Psoas muscle (tissue), 8 donors: ENCODE data around the gene SERPINB3. TPM values are rescaled to one million over a fixed set of nuclear protein-coding genes. Genes with fewer than 3 reads are reported as not detected.
"Not testable (repeated sequence)": the region's sequence is repeated elsewhere in the genome, so short reads cannot be mapped to it uniquely, and the experiment has no call there.

ENCODE experiments used
- ATAC-seq, 4 donors: fragments of 200-7000 bp; cut with Tn5 transposase; one replicate each; pipeline ENCODE4 v1.9.1; 2020; ENCODE audit warnings: moderate library complexity in 3 of 4, mild to moderate bottlenecking in 2 of 4
- DNase-seq, 2 donors: peaks; one replicate each; pipeline ENCODE4 v3.0.0-alpha.2; 2020
- H3K27ac ChIP-seq: fragments of 200-600 bp; one replicate; pipeline ENCODE4 v1.8.0; 2022
- H3K27me3 ChIP-seq, 3 donors: fragments of 200-600 bp in 1 of 3; one replicate each; pipeline versions ENCODE4 v1.6.1 to v1.8.0; 2013 to 2022; ENCODE audit warnings: low read length in 2 of 3, mild to moderate bottlenecking in 2 of 3, moderate library complexity in 1 of 3; ENCODE audit not compliant: insufficient read depth in 3 of 3
- H3K36me3 ChIP-seq, 2 donors: fragments of 200-600 bp in 1 of 2; one replicate each; pipeline versions ENCODE4 v1.6.1 to v1.8.0; 2013 to 2022; ENCODE audit warnings: low read depth in 1 of 2, mild to moderate bottlenecking in 1 of 2, moderate library complexity in 1 of 2; ENCODE audit not compliant: insufficient read depth in 1 of 2
- H3K4me1 ChIP-seq: fragments of 200-600 bp; one replicate; pipeline ENCODE4 v1.8.0; 2022
- H3K4me3 ChIP-seq: fragments of 200-600 bp; one replicate; pipeline ENCODE4 v1.8.0; 2022; ENCODE audit warnings: mild to moderate bottlenecking
- H3K9me3 ChIP-seq: fragments of 200-600 bp; one replicate; pipeline ENCODE4 v1.8.0; 2022
- CTCF ChIP-seq: fragments of 200-600 bp; IDR thresholded peaks from one replicate; pipeline ENCODE4 v1.8.0; 2022; ENCODE audit warnings: antibody characterized with exemption
- WGBS, 3 donors: extraction: QIAGEN DNeasy Blood & Tissue Kit; methylation state at CpG; one replicate each; pipeline versions ENCODE4 v1.1.6 to v1.1.7; 2013; 5-methylcytosine and 5-hydroxymethylcytosine counted together
- intact Hi-C, 2 donors: fragments of 100-400 bp; cut with DNase I; formaldehyde crosslinking; loops; one replicate each; pipeline versions ENCODE4 v1.11.0 to v1.14.2; 2022
- polyA plus RNA-seq, 3 donors: library from polyadenylated mRNA; stranded (reverse); fragments of 200-250 nt; gene quantifications; one replicate each; pipeline ENCODE4 v1.2.3, GENCODE V29; 2013
- total RNA-seq, 4 donors: library from RNA; stranded (reverse); fragmentation: NEBNext Ultra II Directional in 2 of 4; extraction: Animal tissue kit (Norgen Biotek cat#: 25700) in 2 of 4; gene quantifications; one replicate each; pipeline versions ENCODE4 v1.2.1 to v1.2.4, GENCODE V29; 2021 to 2023
- donor health status: healthy with polysubstance abuse.
- donor health status: DM: no; HTN: no; CAD: no; lungs with moderate emphysema.
- donor health status: Bipolar disorder and iron deficiency.
- donor health status: healthy.
- donor health status: DM: yes; HTN: yes; CAD: no.
- donor health status: DM: no; HTN: no; CAD: no.
- donor health status: DM: no; HTN: no; CAD: no.
- donor health status: DM: yes; HTN: yes; CAD: no.

Gene SERPINB3
- total and polyA plus RNA-seq, 7 donors: 0.03 to 0.12 (median 0.07) TPM; not detected in 3

GRCh38 chr18:63679820-63680606 is 18.3 kb upstream of the SERPINB3 start:
- 76 to 84% (median 78%) methylated on average over 5 of the region's 5 CpGs for WGBS, 3 donors
- no peak for TF ChIP-seq CTCF

GRCh38 chr18:63677500-63678225 is 16.0 kb upstream of the SERPINB3 start:
- Histone ChIP-seq H3K4me1 (no peaks in the 10 kb centered on the region), H3K27me3 (no peaks in the 10 kb centered on the region), H3K9me3 (no peaks in the 10 kb centered on the region), H3K36me3 (no peaks in the 10 kb centered on the region), H3K4me3 (no peak overlapping the region), H3K27ac (no peak overlapping the region)
- TF ChIP-seq CTCF: no peak
- ATAC-seq (no peak), DNase-seq (no peak)
- WGBS, 3 donors: 57 to 66% (median 63%) methylated on average over 5 of the region's 5 CpGs
- intact Hi-C loops: no loop called here

More at GRCh38 chr18:63679820-63680606, 18.3 kb upstream of the SERPINB3 start:
- Histone ChIP-seq H3K36me3 (no peaks in the 10 kb centered on the region), H3K27me3 (no peaks in the 10 kb centered on the region), H3K27ac (no peak overlapping the region), H3K4me1 (no peaks in the 10 kb centered on the region), H3K9me3 (no peaks in the 10 kb centered on the region), H3K4me3 (no peak overlapping the region)
- intact Hi-C loops: no loop called here
- ATAC-seq (no peak), DNase-seq (no peak)

- DNase-seq: no peak
- Histone ChIP-seq H3K4me1 (no peaks in the 10 kb centered on the region), H3K36me3 (no peaks in the 10 kb centered on the region), H3K27me3 (no peaks in the 10 kb centered on the region), H3K27ac (no peak overlapping the region), H3K4me3 (no peak overlapping the region), H3K9me3 (no peaks in the 10 kb centered on the region)
- ATAC-seq: no peak
- WGBS, 3 donors: 31 to 37% (median 31%) methylated on average over 5 of the region's 5 CpGs
- intact Hi-C loops: no loop called here
- no peak for TF ChIP-seq CTCF
Measured at GRCh38 chr18:63676526-63677323, 15.0 kb upstream of the SERPINB3 start.

GRCh38 chr18:63664571-63664970 is 2.9 kb upstream of the SERPINB3 start:
- intact Hi-C loops: no loop called here
- ATAC-seq: no peak
- Histone ChIP-seq H3K4me3 (no peak overlapping the region), H3K9me3 (no peaks in the 10 kb centered on the region), H3K27me3 (peaks cover 0 to 4% (median 0%) of the 10 kb centered on the region in 3 donors), H3K36me3 (no peaks in the 10 kb centered on the region), H3K4me1 (no peaks in the 10 kb centered on the region), H3K27ac (no peak overlapping the region)
- TF ChIP-seq CTCF: no peak
- no peak for DNase-seq
- WGBS, 3 donors: 70 to 87% (median 74%) methylated on average over 1 of the region's 1 CpG

GRCh38 chr18:63658920-63659319 is 2.8 kb downstream of the SERPINB3 start:
- H3K27ac ChIP-seq, H3K9me3 ChIP-seq, H3K4me1 ChIP-seq, H3K27me3 ChIP-seq, intact Hi-C loops, H3K36me3 ChIP-seq, H3K4me3 ChIP-seq, DNase-seq, ATAC-seq: not testable (repeated sequence)
- WGBS, 3 donors: 60 to 67% (median 62%) methylated on average over 4 of the region's 4 CpGs

GRCh38 chr18:63650271-63650670 is 11.4 kb downstream of the SERPINB3 start:
- intact Hi-C loops, H3K4me3 ChIP-seq, H3K4me1 ChIP-seq, H3K27me3 ChIP-seq, DNase-seq, H3K9me3 ChIP-seq, H3K27ac ChIP-seq, ATAC-seq, H3K36me3 ChIP-seq: not testable (repeated sequence)
- 62 to 70% (median 65%) methylated on average over 3 of the region's 3 CpGs for WGBS, 3 donors
